Fibroblast of upper back skin (primary cell): ENCODE measurements around the gene NLE1.
"Not testable (repeated sequence)": the region's sequence is repeated elsewhere in the genome, so short reads cannot be mapped to it uniquely, and the experiment has no call there.

Source experiments
- DNase-seq: peaks from one replicate; pipeline ENCODE4 v3.0.0-alpha.2; 2013

The NLE1 gene

GRCh38 chr17:35127751-35128514 lies 14.2 kb downstream of the NLE1 start:
- peak; percentile 88 for DNase-seq

- no peak for DNase-seq
Observed at GRCh38 chr17:35121315-35121714, 20.8 kb downstream of the NLE1 start, which contains the start of gene FNDC8. Gene FNDC8 (plus strand): TSS chr17:35121615. CDS start chr17:35121694, 79 bp downstream.

- DNase-seq: peak; percentile 67
Observed at GRCh38 chr17:35119370-35120165, 22.5 kb downstream of the NLE1 start, which contains the start of gene RAD51D. Gene RAD51D (minus strand): TSS chr17:35119860. CDS start chr17:35119613, 247 bp downstream.

GRCh38 chr17:35117984-35118383 lies 24.1 kb downstream of the NLE1 start:
- DNase-seq: peak; percentile 28

GRCh38 chr17:35116845-35117244 lies 25.3 kb downstream of the NLE1 start:
- DNase-seq: no peak

- DNase-seq: not testable (repeated sequence)
Observed at GRCh38 chr17:35110791-35111190, 31.3 kb downstream of the NLE1 start.

- DNase-seq: no peak
Observed at GRCh38 chr17:35104844-35105450, 37.2 kb downstream of the NLE1 start.

GRCh38 chr17:35103271-35103670 lies 38.8 kb downstream of the NLE1 start:
- no peak for DNase-seq

GRCh38 chr17:35101725-35102124 lies 40.4 kb downstream of the NLE1 start:
- DNase-seq: no peak

- no peak for DNase-seq
Observed at GRCh38 chr17:35101036-35101435, 41.1 kb downstream of the NLE1 start.

GRCh38 chr17:35099908-35100307 lies 42.2 kb downstream of the NLE1 start:
- no peak for DNase-seq

GRCh38 chr17:35097776-35098175 lies 44.3 kb downstream of the NLE1 start:
- DNase-seq: no peak

GRCh38 chr17:35095741-35096140 lies 46.4 kb downstream of the NLE1 start:
- no peak for DNase-seq

- peak; percentile 78 for DNase-seq
Observed at GRCh38 chr17:35094902-35095301, 47.2 kb downstream of the NLE1 start.

GRCh38 chr17:35090707-35091106 lies 51.4 kb downstream of the NLE1 start:
- not testable (repeated sequence) for DNase-seq

- peak; percentile 40 for DNase-seq
Observed at GRCh38 chr17:35089586-35090296, 52.4 kb downstream of the NLE1 start.

- DNase-seq: peak; percentile 79
Observed at GRCh38 chr17:35088881-35089585, 53.1 kb downstream of the NLE1 start.

GRCh38 chr17:35088356-35088880 lies 53.7 kb downstream of the NLE1 start:
- peak; percentile 16 for DNase-seq

GRCh38 chr17:35087731-35088355 lies 54.3 kb downstream of the NLE1 start:
- no peak for DNase-seq

- DNase-seq: no peak
Observed at GRCh38 chr17:35086931-35087573, 55.1 kb downstream of the NLE1 start.

- DNase-seq: no peak
Observed at GRCh38 chr17:35086164-35086563, 55.9 kb downstream of the NLE1 start.
